ENCODE measurements around the gene PDE6A. TPM values are rescaled to one million over a fixed set of nuclear protein-coding genes. Genes with fewer than 3 reads are reported as not detected.

The PDE6A gene
- total and polyA plus RNA-seq, 2 of the 8 experiments (the other 6 are each of a cell fraction or from before 2014, with no cell fraction given) = not detected

GRCh38 chr5:149838881-149839739, 105.5 kb downstream of the PDE6A start:
- Histone ChIP-seq H3K27ac (ENCODE audit: low read depth, low read length) (no peak overlapping the region), H3K23ac (ENCODE audit: insufficient read length) (no peak overlapping the region), H3K36me3 (ENCODE audit: control insufficient read depth in 2 of 4, insufficient read depth in 4 of 4, low read length in 3 of 4) (peaks cover 0 to 2% (median 0%) of the 10 kb centered on the region in 4 experiments; a peak in 2 of 8 replicates), H3K27me3 (replicated peaks in 1 of 4; ENCODE audit: control insufficient read depth in 3 of 4, extremely low read depth in 1 of 4, insufficient read depth in 3 of 4, low read length in 3 of 4) (no peaks in the 10 kb centered on the region), H2BK15ac (ENCODE audit: low read length) (no peak overlapping the region), H3K18ac (ENCODE audit: extremely low read depth, low read length) (no peak overlapping the region), H2AK5ac (ENCODE audit: low read depth, low read length) (no peak overlapping the region), H3K23me2 (ENCODE audit: low read depth, low read length) (no peaks in the 10 kb centered on the region), H3K4me1 (replicated peaks in 1 of 4; ENCODE audit: control insufficient read depth in 3 of 4, insufficient read depth in 4 of 4, low read length in 3 of 4) (no peaks in the 10 kb centered on the region; a peak in 1 of 7 replicates), H4K5ac (ENCODE audit: insufficient read length, low read depth, low read length) (no peak overlapping the region), H3K4me3 (ENCODE audit: extremely low read depth in 1 of 4, insufficient read depth in 2 of 4, low read depth in 3 of 4, low read length in 4 of 4) (no peak overlapping the region), H2BK5ac (ENCODE audit: low read depth, low read length) (no peak overlapping the region), H3K79me1 (ENCODE audit: low read depth, low read length) (no peaks in the 10 kb centered on the region), H3K9ac (replicated peaks in 1 of 4; ENCODE audit: extremely low read depth in 1 of 4, low read depth in 3 of 4, low read length in 3 of 4) (no peak overlapping the region), H2BK120ac (replicated peaks; ENCODE audit: low read depth, low read length) (no peak overlapping the region), H2AFZ (ENCODE audit: low read length) (no peak overlapping the region), H2BK20ac (ENCODE audit: low read length) (no peak overlapping the region), H3K56ac (replicated peaks; ENCODE audit: insufficient read length, low read depth, low read length) (no peak overlapping the region), H4K20me1 (replicated peaks in 1 of 2; ENCODE audit: control insufficient read depth in 1 of 2, insufficient read depth in 2 of 2, low read length in 2 of 2) (no peaks in the 10 kb centered on the region), H4K91ac (replicated peaks; ENCODE audit: insufficient read length, low read length) (no peak overlapping the region), H3K4ac (replicated peaks; ENCODE audit: insufficient read length, low read depth, low read length) (no peak overlapping the region), H2BK12ac (ENCODE audit: low read depth, low read length) (no peak overlapping the region), H3K9me3 (ENCODE audit: insufficient read depth in 2 of 2, low read depth in 1 of 2, low read length in 1 of 2) (no peaks in the 10 kb centered on the region), H3K14ac (ENCODE audit: insufficient read length) (no peak overlapping the region), H3K79me2 (ENCODE audit: control insufficient read depth in 1 of 2, insufficient read depth in 2 of 2, low read length in 2 of 2) (no peaks in the 10 kb centered on the region), H4K8ac (ENCODE audit: extremely low read depth, insufficient read depth, low read length) (no peak overlapping the region), H3K4me2 (ENCODE audit: insufficient read depth in 1 of 2, low read depth in 2 of 2, low read length in 2 of 2) (no peak overlapping the region)
- DNase-seq (ENCODE audit: low read depth in 1 of 2, low spot score in 2 of 2) (no peak), FAIRE-seq (no peak)
- ChIA-PET CTCF (ENCODE audit: partially characterized antibody) (interaction anchor here (0.7 to 68.7 kb wide), 21 partner anchors 6 to 387 kb away, joined by 3 to 1740 read pairs (median 5); partner anchors contain the start of genes HMGXB3, SLC26A2 and TIGD6), POLR2A (ENCODE audit: partially characterized antibody) (interaction anchor here (0.9 to 1.2 kb wide), 2 partner anchors 12 to 63 kb away, joined by 3 read pairs; no protein-coding TSS in a partner anchor)
- 90% methylated on average over 6 of the region's 6 CpGs; no CpG with 5 or more reads in 1 of the 2 experiments for WGBS, 2 experiments (ENCODE audit: extremely low coverage in 1 of 2, insufficient coverage in 1 of 2, insufficient read length in 1 of 2, insufficient replicate concordance in 2 of 2, low coverage in 1 of 2, low lambda C conversion rate in 2 of 2, missing lambda C conversion rate in 1 of 2)
- TF ChIP-seq MAX (IDR thresholded peaks at IDR 0.05) = no peak
- TF ChIP-seq FOSL1 (IDR thresholded peaks at IDR 0.05; ENCODE audit: insufficient read depth, low read depth, low read length) = no peak
- TF ChIP-seq GTF2F1 (IDR thresholded peaks at IDR 0.05; ENCODE audit: borderline replicate concordance, low read depth, low read length) = no peak
- TF ChIP-seq YY1 (IDR thresholded peaks at IDR 0.05; ENCODE audit: low read depth, low read length) = no peak
- no peak for TF ChIP-seq NRF1 (IDR thresholded peaks at IDR 0.05; ENCODE audit: low read depth, low read length)
- no peak for TF ChIP-seq SUZ12 (IDR thresholded peaks at IDR 0.05; ENCODE audit: low read length)
- no peak for TF ChIP-seq USF2 (IDR thresholded peaks at IDR 0.05; ENCODE audit: low read length)
- TF ChIP-seq SP1 (IDR thresholded peaks at IDR 0.05; ENCODE audit: low read depth, low read length) = no peak
- TF ChIP-seq RXRA (IDR thresholded peaks at IDR 0.05; ENCODE audit: insufficient read depth, low read depth, low read length) = no peak
